ENCODE data around the gene DIAPH2.

DIAPH2 gene

DNA sequence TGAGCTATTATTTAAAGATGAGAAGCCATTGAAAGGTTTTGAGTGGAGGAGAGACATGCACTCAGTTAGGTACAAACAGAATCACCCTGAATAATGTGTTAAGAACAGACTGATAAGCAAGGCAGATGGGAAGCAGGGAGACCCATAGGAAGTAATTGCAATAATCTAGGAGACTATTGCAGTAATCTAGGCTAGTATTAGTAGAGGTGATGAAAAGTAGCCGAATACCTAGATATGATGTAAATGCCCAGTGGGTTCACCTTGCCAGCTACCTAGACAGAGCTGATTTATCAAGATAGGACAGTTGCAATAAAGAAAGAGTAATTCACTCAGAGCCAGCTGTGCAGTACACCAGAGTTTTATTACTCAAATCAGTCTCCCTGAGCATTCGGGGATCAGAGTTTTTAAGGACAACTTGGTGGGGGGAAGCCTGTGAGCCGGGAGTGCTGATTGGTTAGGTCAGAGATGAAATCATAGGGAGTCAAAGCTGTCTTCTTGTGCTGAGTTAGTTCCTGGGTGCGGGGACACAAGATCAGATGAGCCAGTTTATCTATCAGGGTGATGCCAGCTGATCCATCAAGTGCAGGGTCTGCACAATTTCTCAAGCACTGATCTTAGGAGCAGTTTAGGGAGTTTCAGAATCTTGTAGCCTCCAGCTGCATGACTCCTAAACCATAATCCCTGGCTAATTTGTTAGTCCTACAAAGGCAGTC lies 626.6 kb downstream of the DIAPH2 start:
- no peak for DNase-seq

DNA sequence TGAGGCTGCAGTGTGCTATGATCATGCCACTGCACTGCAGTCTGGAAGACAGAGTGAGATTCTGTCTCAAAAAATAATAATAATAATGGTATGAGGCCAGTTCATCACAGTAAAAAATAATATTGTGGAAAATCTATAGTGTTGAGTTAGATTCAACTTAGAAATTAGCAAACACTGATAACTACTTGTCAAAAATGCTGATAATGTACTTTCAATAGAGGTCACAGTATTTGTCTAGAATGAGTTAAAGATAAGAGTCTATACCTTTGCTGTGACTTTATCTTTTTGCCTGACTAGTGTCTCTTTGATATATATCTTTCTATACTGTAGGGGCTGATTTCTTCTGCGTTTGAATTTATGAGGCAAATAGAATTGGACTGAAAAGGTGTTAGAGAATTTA lies 629.7 kb downstream of the DIAPH2 start:
- no peak for DNase-seq

DNA sequence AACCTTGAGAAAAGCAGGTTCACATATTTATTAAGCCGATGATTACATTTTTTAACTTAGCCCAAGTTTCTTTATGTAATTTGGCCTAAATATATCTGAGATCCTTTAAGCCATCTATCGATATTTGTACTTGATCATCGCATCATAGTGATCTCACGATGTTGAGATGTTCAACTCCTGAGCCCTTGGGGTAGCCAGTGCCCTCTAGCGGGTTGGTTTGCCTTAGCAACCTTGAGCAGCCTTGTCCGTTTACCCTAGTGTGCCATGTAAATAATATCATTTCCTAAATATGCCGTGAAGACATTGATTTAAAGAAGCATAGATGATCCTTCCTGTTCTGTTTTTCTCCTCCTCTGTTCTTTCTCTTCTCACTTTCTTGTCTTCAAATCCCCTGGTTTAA lies 631.3 kb downstream of the DIAPH2 start:
- DNase-seq: no peak

DNA sequence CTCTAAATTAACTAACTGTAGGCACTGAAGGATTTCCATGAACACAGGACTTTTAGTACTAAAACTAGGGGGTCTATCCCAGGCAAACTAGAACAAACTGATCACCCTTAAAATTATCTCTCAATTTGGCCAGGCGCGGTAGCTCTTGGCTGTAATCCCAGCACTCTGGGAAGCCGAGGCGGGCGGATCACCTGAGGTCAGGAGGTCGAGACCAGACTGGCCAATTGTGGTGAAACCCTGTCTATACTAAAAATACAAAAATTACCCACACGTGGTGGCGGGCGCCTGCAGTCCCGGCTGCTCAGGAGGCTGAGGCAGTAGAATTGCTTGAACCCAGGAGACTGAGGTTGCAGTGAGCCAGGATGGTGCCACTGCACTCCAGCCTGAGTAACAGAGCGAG lies 635.7 kb downstream of the DIAPH2 start:
- DNase-seq: no peak

DNA sequence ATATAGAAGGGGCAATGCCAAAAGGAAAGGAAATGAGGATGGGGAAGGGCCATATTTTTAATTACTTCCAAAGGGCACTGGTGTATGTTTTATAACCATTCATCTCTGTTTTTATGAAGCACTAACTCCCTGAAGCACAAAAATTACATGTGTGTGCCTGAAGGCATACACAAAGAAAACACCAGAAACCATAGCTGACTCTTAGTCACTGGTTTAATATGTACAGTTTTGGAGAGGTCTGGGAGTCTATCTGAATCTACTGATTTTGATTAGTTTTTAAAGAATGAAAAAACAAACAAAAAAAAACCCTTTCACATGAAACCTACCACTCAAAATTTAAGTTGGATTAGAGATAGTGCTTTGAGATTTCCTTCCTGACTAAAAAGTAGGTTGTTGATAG lies 637.8 kb downstream of the DIAPH2 start:
- DNase-seq: peak; percentile 2

DNA sequence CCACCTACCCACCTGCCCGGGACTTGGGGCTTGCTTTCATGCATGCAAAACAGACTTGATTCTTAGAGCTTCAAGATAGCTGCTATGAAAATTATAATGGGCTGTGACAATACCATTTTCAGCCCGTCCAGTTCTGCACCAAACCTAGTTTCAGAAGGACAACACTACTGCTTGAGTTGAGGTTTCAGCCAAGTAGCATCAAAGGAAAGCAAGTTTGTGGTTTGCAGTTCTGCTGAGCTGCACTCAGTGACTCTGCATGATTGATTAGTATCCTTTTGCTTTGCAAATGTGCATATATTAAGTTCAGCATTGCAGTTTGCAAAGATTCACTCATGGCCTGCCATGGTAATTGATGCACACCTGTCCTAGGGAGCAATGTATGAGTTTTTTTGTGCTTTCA lies 641.8 kb downstream of the DIAPH2 start:
- DNase-seq: peak; percentile 1

DNA sequence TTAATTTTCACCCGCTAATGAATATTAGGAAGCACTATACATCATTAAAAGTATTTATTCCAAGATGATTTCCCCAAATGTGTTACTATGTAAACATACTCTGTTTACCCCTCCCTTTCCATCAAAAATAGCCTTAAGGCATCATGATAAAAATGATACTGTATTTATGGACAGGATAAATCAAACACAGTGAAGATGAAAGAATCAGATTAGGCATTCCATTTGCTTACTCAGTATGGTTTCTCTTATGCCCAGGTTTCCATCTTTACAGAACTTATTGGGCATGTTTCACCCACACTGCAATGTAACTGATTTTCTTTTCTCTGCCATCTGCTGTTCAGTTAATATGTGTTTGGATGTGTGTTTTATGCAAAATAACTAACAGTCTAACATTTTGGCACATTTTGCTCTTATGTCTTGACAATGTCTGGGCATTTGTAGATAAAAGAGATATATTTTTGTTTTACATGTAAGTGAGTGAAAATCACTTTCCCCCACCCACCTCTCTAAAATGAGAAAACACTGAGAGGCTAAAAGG lies 644.3 kb downstream of the DIAPH2 start:
- DNase-seq: no peak

DNA sequence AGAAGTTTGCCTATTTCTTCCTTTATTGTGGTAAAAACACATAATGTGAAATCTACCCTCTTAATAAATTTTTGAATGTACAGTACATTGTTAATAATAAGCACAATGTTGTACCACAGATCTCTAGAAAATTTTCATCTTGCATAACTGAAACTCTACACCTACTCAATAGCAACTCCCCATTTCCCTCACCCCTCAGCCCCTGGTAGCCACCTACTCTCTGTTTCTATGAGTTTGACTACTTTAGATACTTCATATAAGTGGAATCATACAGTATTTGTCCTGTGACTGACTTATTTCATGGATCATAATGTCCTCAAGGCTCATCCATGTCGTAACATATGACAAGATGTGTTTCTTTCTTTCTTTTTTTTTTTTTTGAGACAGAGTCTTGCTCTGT lies 645.5 kb downstream of the DIAPH2 start:
- no peak for DNase-seq

DNA sequence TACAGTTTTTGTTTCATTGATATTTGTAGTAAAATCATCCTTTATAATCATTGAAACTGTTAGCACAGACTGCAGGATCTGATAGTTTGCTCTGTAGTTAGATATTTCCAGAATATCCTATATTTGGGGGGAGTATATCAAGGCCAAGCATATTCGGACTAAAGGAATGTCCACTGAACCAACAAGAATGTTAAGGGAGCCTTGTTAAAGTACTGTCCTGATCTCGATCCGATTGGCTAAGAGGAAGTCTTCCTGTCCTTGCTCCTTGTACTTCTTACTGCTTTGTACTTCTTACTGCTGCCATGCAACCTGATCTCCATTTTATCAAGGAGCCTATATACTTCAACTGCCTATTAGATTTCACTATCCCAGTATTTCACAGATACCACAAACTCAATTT lies 648.3 kb downstream of the DIAPH2 start:
- DNase-seq: peak; percentile 45

DNA sequence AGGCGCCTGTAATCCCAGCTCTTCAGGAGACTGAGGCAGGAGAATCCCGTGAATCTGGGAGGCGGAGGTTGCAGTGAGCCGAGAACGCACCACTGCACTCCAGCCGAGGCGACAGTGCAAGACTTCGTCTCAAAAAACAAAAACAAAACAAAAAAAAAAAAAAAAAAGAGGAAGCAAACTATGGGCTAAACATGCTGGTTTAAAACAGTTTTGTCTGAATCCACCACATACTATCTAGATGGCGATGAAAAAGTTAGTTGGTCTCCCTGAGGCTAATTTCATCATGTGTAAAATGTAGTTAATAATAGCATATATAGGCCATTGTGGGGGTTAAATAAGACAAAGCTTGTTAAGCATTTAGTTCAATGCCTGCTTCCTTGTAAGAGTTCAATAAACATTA lies 650.2 kb downstream of the DIAPH2 start:
- no peak for DNase-seq

DNA sequence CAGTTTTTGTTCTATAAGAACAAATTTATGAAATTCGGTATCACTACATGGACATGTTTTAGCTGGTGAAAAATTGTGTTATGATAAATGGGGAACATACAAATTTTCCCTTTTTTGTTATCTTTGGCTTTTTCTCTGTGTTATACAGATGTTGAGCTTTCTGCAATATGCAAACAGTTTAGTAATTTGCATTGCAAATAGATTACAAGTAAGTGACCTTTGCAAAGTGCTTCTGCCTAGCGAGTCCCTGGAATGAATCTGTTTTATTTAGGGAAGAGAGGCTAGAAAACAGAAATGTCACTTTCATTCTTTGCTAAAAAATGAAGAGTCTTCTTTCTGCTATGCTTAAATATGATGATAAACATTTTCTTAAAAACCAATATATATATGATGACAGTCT lies 660.1 kb downstream of the DIAPH2 start:
- DNase-seq: no peak

DNA sequence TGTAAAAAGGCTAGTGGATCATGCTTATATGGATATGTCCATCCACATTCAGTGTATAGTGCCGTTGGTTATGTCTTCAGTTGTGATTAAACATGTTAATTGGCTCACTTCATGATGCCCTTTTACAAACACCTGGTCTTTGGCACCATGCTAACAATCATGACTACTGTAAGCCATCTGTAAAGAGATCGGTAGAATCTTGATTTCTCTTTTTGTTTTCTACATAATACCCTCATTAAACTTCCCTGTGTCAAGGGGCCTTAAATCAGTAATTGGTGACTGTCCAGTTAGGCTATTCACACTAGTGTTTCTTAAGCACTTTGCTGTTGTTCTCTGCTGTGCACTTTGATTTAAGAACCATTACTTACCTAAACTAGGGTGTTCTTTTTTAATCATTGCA lies 674.3 kb downstream of the DIAPH2 start:
- DNase-seq: no peak

DNA sequence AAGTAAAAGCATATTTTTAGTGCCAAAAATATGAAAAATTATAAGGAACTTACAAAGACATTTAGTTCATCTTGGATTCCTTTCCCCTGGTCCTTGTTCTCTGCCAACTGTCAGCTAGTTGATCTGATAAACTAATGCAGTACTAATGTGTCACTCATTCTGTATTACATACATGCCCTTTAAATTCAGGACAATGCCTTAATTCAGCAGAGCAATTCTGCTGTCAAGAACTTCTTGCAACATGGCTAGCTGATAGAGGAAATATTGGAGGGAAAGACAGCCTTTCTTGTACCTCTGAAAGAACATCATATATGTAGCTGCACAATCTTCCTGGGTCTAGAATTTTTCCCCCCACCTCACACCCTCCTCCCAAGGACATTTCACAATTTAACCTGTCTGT lies 679.2 kb downstream of the DIAPH2 start:
- DNase-seq: no peak

DNA sequence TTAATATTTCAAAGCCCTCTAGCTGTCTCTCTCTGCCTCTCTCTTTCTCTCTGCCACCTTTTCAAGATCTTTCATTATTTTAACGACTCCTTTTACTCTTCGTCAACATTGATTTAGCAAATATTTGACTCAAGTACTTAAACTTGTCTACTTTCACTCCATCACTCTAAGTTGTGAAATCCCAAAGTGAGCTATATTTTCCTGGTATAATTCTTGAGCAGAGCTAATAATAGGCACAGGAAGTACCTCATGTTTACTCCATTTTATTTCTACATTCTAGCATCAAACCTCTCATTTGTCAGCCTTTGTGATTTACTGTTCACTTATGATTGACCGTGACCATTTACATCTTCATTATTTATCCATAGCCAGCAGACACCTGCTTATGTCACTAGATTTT lies 681.6 kb downstream of the DIAPH2 start:
- DNase-seq: no peak

DNA sequence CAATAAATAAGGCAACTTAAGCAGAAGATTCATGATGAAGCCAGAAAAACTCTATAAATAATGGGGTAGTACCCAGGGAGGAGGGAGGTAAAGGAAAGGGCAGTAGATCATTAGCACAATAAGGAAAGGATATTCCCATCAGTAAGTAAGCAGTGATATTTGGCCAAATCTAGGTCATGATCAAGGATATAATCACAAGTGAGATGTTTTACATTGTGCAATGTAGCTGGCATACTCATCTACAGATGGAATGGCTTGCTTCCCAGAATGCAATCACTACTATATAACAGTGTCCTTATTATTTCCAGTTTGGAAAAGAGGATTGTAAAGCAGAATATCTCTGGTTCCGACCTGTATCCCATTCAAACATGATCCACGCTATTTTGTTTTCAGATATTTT lies 682.5 kb downstream of the DIAPH2 start:
- DNase-seq: peak; percentile 28

DNA sequence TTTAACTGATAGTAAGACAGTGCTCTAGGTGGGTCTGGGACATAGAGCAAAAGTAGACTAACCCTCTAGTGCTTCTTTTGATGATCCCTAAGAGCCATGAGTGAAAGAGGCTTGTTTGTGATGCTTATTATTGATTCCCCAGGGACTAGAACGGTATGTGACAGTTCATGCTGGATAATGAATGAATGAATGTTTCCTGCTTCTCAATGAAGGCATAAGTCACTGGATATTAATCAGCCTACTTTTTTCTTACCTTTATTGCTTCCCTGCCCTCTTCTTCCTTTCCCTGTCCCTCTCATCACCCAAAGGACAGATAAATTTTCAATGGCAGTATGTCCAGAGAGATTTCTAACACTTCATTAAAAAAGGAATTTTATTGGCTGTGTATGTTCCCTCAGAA lies 685.3 kb downstream of the DIAPH2 start:
- DNase-seq: no peak

DNA sequence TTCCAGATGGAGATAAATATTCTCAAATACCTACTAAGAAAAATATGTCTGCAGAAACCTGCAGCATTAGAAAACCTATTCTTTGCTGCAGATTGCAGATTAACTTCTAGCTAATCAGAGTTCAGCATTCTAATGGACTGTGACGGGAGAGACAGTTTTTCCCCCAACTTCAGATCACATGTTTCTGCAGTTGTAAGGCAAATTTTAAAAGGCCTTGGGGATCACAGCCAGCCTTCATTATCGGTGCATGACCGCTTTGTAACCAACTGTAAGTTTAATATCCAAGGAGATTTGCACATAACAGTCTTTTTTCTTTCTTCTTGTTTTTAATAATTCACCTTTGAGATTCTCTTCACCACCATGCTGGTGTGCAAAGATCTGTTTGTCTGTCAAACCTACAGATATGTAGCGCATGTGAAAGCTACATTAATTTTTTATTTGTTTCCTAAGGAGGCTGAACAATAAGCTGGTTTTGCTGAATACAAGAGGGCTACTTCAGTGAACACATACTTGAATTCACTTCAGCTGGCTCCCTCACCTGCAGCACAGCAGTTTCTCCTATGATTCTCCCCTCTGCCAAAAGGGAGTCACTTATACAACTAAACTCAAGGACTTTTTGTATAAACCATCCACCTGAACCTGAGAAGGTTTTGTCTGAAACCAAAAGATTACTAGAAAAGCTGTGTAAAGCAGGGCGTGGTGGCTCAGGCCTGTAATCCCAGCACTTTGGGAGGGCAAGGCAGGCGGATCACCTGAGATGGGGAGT lies 687.5 kb downstream of the DIAPH2 start:
- DNase-seq: no peak

DNA sequence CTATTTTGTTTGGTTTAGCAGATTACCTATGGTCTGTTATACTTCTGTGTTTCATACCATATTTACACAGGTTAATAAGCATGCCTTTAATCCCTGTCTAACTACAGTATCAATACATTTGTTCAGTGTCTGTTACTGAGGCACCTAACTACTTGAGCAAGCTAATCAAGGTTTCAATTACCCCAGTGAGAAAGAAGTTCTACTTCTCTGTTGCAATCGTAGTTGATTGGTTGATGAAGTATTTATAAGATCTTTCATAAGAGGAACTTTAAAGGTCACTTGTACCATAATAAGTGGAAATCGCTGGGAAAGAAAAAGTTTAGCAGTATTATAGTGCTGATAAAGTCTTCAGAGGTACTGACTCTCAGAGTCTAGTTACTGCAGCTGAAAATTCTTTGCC lies 689.6 kb downstream of the DIAPH2 start:
- no peak for DNase-seq

DNA sequence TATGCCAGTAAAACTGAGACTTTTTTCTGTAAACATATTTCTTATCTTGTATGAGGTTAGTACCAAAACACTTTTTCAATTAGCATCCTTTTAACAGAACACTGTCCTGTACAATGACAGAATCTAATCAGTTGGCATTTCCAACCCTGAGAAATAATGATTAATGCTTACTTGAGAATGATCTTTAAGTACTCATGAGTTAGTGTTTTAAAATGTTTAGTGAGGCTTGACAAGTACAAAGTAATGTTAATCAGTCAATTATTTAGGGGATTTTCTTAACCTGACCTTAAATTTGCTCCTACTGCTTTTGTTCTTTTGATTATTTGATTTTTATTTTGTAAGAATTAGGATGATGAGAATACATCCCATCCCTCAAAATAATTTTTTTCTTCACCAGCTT lies 695.6 kb downstream of the DIAPH2 start:
- no peak for DNase-seq

DNA sequence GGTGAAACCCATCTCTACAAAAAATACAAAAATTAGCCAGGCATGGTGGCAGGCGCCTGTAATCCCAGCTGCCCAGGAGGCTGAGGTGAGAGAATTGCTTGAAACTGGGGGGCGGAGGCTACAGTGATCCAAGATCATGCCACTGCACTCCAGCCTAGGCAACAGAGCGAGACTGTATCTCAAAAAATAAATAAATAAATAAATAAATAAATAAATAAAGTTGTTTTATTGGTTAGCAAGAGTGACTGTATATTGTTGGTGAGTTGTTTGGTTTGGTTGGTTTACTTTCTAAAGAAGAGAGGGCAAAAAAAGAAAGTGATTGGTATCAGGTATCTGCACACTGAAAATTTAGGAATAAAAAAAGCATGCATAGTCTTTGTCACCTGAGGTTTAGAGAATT lies 700.0 kb downstream of the DIAPH2 start:
- no peak for DNase-seq

DNA sequence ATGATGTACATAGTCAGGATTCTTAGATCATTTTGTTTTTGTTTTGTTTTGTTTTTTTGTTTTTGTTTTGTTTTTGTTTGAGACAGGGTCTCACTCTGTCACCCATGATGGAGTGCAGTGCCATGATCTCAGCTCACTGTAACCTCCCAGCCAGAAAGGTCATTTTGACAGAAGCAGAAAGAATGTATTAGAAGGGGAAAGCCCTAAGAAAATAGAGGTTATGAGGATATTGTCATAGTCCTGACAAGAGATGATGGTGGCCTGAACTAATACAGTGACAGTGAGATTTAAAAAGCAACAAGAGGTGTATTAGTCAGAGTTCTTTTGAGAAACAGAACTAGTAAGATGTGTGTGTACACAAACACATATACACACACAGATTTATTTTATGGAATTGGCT lies 702.4 kb downstream of the DIAPH2 start:
- no peak for DNase-seq

DNA sequence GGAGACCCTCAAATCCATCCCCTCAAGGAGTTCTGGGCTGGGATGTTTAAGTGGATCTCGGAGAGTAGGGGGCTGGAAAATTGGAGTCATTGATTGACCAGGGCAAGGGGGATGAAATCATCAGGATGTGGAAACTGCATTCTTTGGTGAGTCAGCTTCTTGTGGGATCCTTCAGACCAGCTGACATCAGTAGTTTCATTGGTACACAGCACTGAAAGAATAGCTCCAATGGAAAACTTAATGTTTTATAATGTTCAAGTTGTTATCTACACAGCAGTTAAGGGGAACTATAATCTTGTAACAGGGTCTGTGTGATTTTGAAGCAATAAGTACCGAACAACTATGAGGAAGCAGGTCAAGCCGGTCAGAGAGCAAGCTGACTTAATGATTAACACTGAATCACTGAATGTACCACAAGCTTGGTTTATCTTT lies 705.1 kb downstream of the DIAPH2 start:
- peak; percentile 78 for DNase-seq

DNA sequence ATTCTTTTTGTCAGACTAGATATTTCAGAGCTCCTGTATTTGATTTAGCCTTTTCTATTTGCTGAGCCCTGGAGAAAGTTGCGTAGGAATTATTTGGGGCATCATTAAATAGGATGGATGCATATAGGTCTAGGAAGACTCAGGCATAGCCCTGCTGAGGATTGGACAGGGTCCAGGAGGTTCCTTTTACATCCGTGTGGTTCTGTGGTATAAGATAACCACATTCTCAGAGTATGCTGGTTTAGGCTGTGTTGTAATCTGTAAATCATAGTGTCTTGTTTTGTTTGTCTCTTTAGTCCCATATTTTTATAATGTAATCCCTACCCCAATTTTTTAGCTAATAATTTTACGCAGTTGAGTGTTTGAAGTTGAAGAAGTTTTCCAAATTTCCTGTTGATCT lies 712.7 kb downstream of the DIAPH2 start:
- DNase-seq: peak; percentile 42

DNA sequence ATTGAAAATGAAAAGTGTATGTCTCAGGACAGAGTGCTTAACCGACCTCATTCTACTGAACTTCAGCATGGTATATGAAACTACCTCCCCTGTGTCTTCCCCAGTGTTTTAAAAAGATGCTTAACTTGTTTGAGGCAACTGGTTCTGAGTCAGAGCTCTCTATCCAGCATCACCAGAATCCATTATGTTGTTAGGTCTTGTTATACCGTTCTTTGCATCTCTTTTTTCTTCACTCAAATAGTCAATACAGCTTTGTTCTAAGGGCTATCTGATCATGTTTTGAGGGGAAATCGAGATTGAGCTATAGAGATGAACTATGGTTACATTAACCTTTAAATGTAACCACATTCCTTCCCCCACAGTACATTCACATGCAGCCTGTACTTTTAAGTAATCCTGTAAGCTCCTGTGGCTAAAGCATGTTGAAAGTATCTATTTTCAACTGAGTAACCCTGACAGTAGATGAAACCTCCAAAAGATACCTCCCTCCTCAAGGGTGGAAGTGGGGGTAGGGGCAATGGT lies 713.4 kb downstream of the DIAPH2 start:
- peak; percentile 4 for DNase-seq
